C4-2B (cell line): ENCODE data around the gene SLC35A3.

Source experiments
- H3K27ac ChIP-seq: fragments of 450-650 bp; 2 replicates; pipeline ENCODE4 v1.5.1; 2017
- ZFX ChIP-seq: fragments of 450-650 bp; IDR thresholded peaks from 2 replicates; pipeline ENCODE4 v1.6.1; 2017
- TF ChIP-seq, protein P1 (sequence below): fragments of 450-650 bp; conservative IDR thresholded peaks from 2 replicates; pipeline ENCODE4 v1.5.1; 2017; ENCODE audit warnings: mild to moderate bottlenecking

The SLC35A3 gene

DNA sequence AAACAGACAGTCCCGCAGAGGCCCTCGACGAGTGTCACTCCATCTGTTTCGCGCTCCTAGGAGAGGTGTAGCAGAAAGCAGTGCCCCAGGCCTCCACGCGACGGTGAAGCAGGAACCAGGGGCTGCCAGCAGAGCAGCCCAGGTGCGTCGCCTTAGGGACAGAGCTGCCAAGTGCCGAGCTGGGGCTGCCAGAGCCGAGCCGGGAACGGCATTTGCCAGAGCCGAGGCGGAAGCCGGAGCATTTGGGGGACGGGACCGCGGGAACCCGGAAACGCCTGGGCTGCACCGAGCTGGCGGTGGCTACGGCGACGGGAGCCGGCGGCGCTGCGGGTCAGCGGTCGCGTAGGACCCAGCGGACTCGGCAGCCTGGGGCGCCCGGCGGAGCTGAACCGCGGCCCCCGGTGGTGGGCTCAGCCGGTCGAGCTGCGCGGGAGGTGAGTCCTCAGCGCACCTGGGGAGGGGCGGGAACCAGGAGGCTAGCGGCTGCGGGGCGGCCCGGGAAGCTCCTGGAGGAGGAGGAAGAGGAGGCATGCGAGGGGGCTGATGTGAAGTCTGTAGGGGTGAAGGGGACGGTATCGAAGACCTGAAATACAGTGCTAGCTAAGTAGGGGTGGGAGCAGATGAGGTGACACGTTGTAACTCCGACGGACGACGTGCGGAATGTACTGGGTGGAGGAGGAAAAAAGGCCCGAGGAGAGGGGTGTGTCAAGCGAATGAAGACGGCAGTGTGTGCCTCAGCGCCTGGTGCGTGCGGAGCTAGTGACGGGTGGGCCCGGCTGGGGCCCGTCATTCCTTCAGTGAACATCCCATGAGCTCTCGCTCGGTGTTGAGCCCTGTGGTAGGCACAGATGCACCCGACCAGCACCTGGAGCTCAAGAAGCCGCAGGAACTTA is at the start of gene SLC35A3:
SLC35A3 (plus strand) TSS at position 268 of the 893 bp plus-strand sequence. CDS start 23,559 bp downstream, outside the sequence.
- TF ChIP-seq, protein P1, sequence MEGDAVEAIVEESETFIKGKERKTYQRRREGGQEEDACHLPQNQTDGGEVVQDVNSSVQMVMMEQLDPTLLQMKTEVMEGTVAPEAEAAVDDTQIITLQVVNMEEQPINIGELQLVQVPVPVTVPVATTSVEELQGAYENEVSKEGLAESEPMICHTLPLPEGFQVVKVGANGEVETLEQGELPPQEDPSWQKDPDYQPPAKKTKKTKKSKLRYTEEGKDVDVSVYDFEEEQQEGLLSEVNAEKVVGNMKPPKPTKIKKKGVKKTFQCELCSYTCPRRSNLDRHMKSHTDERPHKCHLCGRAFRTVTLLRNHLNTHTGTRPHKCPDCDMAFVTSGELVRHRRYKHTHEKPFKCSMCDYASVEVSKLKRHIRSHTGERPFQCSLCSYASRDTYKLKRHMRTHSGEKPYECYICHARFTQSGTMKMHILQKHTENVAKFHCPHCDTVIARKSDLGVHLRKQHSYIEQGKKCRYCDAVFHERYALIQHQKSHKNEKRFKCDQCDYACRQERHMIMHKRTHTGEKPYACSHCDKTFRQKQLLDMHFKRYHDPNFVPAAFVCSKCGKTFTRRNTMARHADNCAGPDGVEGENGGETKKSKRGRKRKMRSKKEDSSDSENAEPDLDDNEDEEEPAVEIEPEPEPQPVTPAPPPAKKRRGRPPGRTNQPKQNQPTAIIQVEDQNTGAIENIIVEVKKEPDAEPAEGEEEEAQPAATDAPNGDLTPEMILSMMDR, result no peak; the same call in 1 of the 2 replicates
- TF ChIP-seq ZFX, result peak; percentile 50
- H3K27ac ChIP-seq, result peak within 1 kb of the TSS; percentile 79

GRCh38 chr1:99934801-99935200 is 35.0 kb upstream of the SLC35A3 start:
- TF ChIP-seq ZFX, result no peak
- TF ChIP-seq, protein P1, result no peak
- no peak overlapping the region for H3K27ac ChIP-seq

DNA sequence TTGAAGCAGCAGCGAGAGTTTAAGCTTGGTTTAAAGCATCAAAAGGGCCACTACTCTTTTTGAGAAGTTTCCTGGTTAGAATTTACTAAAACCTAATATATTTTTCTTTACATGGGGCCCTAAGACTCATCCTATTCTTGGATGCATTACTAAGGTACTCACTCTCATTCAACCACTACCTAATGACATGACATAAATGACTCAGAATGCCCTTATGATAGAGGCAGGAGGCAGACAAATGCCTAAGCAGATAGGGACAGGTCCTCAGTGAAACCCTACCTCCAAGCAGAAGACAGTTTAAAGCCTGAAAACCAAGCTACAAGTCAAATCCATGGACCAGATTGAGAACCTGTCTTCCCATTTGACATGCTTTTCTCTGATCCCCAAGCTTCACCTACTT is 34.3 kb upstream of the SLC35A3 start:
- no peak overlapping the region for H3K27ac ChIP-seq
- TF ChIP-seq, protein P1, result no peak
- no peak for TF ChIP-seq ZFX

- no peak overlapping the region for H3K27ac ChIP-seq
- no peak for TF ChIP-seq ZFX
- TF ChIP-seq, protein P1, result no peak
Measured at GRCh38 chr1:99936071-99936470, 33.7 kb upstream of the SLC35A3 start.

DNA sequence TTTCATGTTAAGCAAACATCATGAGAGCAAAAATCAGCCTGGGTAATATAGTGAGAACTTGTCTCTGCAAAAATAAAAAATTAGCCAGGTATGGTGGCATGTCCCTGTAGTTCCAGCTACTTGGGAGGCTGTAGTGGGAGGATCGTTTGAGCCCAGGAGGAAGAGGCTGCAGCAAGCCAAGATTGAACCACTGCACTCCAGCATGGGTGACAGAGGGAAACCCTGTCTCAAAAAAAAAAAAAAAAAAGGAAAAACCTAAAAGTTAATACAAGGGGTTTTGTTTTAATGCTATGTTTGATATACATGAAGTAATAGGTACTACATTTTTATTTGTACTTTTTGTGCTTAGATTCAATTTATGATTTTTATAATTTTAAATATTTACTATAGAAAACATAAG is 27.1 kb upstream of the SLC35A3 start:
- H3K27ac ChIP-seq, result no peak overlapping the region
- no peak for TF ChIP-seq ZFX
- TF ChIP-seq, protein P1, result no peak

DNA sequence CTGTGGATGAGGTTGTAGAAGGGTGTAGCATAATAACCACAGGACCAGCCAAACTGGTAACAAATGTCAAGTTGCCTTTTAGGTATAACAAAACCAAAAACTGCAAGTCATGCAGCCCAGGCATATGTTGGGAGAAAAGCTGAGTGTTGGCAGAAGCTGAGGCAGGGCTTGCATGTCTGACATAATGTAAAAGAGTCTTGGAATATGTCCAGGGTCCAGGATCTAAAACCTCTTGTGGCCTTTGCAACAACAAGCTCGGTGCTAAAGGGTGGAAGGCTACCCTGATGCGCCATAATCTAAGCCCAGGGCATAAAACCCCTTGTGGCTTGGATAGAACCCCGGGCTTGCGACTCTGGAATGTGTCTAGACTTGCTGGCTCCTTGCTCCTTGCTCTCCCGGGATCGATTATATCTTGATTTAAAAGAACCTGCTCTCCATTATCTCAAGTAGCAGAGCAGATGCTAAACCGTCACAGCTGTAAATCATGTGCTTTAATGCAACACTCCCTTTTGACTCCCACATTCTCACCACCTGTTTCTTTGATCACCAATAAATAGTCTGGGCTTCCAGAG is 26.5 kb upstream of the SLC35A3 start:
- H3K27ac ChIP-seq, result no peak overlapping the region; the same call in 1 of the 2 replicates
- TF ChIP-seq, protein P1, result no peak
- TF ChIP-seq ZFX, result no peak

- no peak for TF ChIP-seq ZFX
- TF ChIP-seq, protein P1, result no peak
- no peak overlapping the region for H3K27ac ChIP-seq
Measured at GRCh38 chr1:99944192-99944591, 25.6 kb upstream of the SLC35A3 start.
